RKO (cell line): ENCODE results near the gene MICU1.
"Not testable (repeated sequence)": the region's sequence is repeated elsewhere in the genome, so short reads cannot be mapped to it uniquely, and the experiment has no call there.

Experiments
- DNase-seq: peaks from one replicate; pipeline ENCODE4 v3.0.0-alpha.2; 2016; ENCODE audit warnings: low spot score

Gene MICU1

GRCh38 chr10:72386916-72387586 lies 238.8 kb downstream of the MICU1 start:
- no peak for DNase-seq

- no peak for DNase-seq
Observed at GRCh38 chr10:72385724-72386123, 240.2 kb downstream of the MICU1 start.

DNA sequence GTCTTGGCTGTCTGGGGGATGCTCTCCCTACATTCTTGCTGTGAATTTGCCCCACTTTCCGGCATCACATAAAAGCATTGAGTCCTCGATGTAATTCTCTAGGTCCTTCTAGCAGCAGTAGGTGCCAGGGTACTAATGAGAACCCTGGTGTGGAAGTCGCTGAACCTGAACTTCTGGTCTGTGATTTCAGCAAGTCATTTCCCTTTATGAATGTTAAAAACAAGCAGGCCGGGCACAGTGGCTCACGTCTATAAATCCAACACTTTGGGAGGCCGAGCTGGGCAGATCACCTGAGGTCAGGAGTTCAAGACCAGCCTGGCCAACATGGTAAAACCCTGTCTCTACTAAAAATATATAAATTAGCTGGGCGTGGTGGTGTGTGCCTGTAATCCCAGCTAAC lies 240.9 kb downstream of the MICU1 start:
- not testable (repeated sequence) for DNase-seq

DNA sequence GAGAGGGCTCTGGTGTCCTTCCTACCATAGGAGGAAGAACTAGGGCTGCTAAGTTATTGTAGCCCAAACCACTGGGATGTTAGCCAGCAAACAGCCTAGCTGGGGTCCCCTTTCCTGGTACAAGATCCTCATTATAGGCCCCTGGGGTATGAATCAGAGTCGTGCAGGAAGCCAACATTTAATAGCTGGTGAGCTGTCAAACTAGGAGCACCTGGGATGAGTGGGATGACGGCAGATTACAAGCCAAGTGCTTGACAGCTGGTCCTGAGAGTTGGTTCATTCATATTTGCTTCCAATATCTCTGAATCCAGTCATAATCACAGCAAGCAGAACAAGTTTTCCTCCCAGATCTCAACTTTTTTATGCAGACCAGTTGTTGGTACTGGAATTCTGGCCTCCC lies 246.1 kb downstream of the MICU1 start:
- peak; percentile 30 for DNase-seq

DNA sequence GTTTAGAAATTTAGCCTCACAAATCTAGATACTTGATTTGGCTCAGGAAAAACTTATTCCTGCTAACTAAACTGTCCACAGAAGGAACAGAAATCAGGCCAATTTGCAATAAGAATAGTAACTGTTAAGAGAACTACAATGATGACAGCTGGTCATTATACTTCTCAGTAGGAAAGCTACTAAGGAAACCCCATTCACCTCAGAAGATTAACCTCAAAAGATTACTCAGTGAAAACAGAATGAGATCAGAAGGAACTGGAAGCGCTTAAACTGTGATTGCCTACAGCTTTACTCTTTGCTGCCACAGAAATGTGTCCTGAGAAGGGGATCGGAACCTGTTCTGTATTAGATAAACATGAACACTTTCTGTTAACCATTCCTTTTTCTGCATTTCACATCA lies 246.8 kb downstream of the MICU1 start:
- DNase-seq = no peak

- peak; percentile 26 for DNase-seq
Observed at GRCh38 chr10:72375585-72375984, 250.3 kb downstream of the MICU1 start.

DNA sequence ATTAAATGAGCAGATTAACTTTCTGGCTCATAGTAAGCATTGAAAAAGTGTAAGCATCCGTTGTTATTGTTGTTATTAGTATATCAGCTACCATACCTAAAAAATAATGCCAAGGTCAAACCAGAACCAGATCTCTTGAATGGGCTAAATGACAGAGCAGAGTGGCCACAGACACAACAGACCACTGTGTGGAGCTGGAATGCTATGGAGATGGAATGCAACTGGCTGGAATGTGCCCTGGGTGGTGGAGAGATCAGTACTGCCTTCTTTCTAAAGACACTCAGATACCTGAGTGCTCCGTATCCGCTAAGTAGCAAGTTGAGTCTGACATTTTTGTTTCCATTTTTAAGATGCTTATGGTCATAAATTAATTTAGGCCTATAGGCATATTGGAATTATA lies 250.7 kb downstream of the MICU1 start:
- no peak for DNase-seq

DNA sequence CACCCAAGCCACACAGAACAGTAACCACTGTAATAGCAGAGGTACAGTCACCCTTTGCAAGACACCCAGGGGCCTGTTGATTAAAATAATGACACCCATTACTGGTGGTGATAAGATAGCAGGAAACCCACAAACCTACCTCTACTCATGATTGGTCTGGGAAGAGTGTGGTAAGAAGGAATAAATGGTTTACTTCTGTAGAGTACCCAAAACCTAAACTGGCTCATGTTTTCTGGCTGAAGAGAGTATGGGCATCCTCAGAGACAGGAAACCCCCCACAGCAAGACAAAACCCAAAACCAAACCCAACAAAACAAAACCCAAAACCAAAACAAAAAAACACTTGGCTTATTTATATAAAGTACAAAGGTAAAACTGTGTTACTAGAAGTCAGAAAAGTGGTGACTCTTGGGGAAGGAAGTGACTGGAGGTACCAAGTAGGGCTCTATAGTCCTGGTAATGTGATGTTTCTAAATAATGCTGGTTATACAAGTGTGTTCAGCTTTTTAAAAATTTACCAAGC lies 255.6 kb downstream of the MICU1 start:
- DNase-seq = no peak

GRCh38 chr10:72367301-72367960 lies 258.4 kb downstream of the MICU1 start:
- DNase-seq = no peak

GRCh38 chr10:72365106-72365895 lies 260.6 kb downstream of the MICU1 start:
- DNase-seq = no peak

DNA sequence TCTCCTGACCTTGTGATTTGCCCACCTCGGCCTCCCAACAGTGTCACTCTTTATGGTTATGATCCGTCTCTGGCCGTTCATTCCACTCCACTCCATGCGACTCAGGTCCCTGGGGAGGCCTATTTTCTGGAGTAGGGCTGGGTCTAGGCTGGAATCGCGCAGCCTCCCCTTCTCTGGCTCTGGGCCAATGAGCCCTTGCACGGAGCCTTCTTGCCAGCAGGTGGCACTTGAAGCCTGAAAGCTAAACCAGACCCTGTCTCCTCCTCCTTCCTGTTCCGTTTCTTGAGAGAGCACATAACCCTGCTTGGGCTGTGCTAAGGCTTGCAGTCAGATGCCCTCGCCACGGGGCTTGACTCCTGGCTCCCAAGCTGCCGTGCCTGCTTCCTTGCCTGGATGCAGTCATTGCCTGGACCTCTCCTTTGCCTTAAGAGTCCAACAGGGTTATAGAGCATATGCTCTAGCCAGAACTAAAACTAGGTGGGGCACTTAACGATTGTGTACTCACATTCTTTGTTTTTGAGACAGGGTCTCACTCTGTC lies 261.6 kb downstream of the MICU1 start:
- DNase-seq = peak; percentile 95

DNA sequence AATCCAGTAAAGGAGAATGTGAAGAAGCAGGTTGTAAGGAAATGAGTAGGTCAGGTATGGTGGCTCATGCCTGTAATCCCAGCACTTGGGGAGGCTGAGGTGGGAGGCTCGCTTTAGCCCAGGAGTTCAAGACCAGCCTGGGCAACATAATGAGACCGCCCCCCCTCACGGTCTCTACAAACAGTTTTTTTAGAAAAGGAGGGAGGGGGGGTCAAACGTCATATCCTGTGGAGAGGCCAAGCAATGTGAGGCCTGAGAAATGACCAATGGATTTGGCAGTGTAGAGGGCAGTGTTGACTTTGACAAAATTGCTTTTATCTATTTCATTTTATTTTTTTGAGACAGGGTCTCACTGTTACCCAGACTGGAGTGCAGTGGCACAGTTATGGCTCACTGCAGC lies 268.9 kb downstream of the MICU1 start:
- DNase-seq = no peak

DNA sequence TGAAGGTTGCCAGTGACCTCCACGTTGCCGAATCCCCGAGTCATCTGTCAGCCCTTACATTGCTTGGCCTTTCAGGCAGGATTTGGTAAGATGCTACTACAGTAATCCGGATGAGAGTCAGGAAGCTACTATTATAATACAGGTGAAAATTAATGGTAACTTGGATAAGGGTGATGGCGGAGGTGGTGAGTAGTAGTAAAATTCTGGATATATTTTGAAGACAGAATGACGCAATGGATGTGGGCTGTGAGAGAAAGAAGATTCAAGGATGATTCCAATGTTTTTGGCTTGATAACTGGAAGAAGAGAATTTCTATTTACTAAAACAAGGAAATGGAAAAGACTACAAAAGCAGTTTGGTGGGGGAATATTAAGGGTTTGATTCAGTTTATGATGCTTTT lies 269.8 kb downstream of the MICU1 start:
- no peak for DNase-seq

DNA sequence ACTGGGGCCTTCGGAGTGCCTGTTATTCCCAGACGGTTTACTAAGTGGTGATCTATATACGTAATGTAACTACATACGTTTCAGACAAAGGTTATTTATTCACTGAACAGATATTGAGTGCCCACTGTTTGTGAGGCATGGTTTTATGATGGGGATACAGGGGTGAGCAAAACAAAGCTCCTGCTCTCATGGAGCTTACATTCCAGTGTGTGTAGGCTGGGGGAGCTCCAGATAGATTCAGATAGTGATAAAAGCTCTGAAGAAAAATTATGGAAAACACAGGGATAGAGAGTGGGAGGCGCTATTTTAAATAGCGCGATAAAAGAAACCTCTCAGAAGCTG lies 270.7 kb downstream of the MICU1 start:
- no peak for DNase-seq

DNA sequence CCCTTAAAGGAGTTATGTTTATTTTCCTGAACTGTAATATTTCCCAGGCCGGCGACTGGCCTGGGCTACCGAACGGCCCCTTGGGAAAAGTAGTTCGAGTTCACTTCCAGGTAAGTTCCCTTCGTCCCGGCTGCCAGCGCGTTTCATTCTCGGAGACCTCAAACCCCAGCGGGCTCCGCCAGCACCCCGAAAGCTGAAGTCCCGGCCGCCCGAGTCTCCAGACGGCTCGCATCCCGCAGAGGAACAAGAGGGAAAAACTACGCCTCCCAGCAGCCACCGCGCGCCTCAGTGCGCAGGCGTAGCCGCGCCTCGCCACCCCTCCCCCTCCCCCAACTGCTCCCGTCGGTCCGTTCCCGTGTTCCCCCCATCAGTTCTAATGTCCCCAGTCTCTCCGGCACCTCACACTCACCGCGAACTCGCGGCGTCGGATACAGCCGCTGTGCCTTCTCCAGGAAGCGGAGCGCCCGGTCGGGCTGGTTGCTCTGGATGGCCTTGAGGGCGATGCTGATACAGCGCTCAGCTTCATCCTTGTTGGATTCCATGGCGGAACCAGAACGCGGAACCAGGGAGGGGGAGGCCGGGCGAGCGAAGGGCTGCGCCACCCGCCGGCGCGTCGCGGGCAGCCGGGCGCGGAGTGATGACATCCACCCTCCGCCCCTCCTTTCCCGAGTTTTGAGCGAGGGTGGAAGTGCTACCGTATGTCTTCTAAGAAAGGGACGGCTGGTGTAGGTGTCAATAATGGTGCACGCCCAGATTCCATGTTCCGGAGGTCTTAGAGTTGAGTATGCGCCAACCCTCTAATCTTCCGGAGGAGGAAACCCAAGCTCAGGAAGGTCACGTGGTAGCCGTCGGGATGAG lies 271.3 kb downstream of the MICU1 start, which contains the start of gene DNAJB12:
TSS of gene DNAJB12 (minus strand) at position 564 of the 858 bp plus-strand sequence. CDS start at position 542, 22 bp downstream.
- peak; percentile 98 for DNase-seq

DNA sequence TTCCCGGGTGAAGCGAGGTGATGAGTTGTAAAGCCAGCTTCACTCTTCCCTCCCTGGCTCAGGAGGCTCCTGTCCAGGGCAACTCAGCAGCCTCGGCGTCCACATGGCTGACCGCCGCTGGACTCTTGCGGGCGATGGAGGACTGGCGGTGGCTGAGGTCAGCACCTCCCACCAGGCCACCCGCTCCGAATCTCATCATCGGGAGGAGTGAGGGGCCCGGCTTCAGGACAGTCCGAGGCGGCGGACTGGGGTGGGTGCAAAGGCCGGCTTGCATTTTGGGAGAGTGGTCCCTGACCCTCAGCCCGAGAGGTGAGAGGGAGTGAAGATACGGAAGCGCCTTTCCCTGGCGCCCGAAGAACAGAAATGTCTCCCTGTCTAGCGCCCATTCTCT lies 271.9 kb downstream of the MICU1 start:
- DNase-seq = no peak

DNA sequence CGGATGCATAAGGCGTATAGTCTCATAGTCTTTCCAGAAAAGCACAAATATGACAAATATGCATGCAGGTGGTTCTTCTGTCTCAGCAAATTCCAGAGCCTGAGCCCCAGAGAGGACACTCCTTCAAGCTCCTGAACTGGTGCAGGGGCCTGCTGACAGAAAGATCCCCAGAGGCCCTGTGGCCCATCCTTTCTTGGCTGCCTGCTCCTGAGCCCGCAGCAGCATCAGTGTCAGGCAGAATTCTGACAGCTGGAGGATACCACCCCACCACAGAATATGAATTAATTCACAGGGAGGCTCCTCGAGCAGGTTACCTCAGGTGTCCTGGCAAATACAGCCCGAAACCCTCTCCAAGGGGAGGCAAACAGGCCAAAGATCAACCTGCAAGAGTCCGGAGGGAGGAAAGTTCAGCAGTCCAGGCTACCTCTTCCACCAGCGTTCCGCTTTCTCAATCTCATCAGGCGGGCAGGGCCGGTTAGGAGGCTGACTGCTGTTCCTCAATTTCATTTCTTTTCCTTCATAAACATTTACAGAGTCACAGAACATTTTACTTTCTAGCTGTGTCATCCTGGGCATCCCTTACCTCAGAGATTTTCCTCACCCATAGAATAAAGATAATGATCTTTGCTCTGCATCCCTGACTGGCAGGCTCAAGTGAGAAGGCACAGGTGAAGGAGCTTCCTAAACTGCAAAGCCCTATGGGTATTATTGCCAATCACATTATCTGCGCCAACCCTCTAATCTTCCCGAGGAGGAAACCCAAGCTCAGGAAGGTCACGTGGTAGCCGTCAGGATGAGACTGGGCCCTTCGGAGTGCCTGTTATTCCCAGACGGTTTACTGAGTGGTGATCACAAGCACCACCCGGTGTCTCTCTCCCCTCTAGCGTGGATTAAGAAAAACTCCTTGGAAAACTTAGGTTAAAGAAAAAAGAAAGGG lies 272.6 kb downstream of the MICU1 start:
- peak; percentile 77 for DNase-seq

DNA sequence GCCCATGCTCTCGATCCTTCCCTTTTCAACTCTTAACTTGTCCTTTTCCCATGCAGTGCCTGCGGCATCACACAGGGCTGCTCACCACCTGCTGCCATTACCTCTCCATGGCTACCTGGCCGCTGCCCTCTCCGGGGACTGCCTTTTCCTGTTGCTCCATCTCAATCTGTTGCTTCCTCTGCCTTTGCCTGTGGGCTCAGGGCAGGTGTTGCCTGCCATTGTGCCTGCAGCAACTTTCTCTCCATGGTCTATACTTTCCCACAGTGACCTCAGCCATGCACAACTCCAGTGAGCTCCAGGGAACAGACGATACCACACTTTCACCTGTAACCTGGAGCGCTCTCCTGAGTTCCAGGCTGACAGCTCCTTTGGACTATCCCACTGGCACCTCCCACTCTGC lies 274.4 kb downstream of the MICU1 start:
- DNase-seq = no peak

DNA sequence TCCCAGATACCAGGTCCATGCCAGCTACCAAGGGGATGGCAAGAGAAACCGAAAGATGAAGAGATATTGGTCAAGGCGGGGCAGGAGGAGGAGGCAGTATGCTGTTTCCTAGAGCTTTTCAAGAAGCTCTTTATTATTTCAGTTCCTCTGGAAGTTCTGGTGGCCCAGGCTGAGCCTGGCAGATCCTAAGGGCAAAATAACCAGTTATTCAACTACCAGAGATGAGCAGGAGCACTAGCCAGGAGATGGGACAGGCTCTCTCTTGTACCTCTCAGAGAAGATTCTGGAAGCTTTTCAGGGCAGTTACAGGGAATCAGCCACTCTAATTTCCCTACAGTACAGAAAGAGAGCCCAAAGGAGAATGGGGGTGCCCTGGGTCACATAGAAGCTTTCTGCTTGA lies 276.4 kb downstream of the MICU1 start:
- no peak for DNase-seq

DNA sequence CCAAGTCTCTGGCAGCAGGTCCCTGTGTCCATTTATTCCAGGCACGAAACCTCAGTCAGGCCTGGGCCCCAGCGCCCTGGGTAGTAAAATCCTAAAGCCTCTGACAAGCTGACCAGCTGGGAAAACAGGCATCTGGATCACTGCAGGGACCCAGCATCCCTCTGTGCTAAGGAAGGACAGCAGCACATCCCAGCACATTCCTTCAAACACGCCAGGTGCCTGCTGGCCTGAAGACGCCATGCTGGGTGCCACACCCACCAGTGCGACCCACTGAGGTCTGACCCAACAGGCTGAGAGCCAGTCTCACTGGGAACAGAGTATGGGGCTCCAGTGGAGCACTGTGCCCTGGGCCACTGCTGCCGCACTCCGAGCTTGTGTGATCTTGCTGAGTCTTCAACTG lies 277.6 kb downstream of the MICU1 start:
- no peak for DNase-seq

GRCh38 chr10:72346117-72346516 lies 279.8 kb downstream of the MICU1 start:
- DNase-seq = not testable (repeated sequence)
